DOHH2 (cell line): ENCODE results near the gene CD1D.

ENCODE experiments used
- H3F3A ChIP-seq: fragments of 200-600 bp; sonication (generic), shearing (Covaris generic); 2 replicates; pipeline ENCODE4 v1.6.0; 2016; ENCODE audit warnings: antibody characterized with exemption, mild to moderate bottlenecking; ENCODE audit not compliant: control insufficient read depth, insufficient read depth
- H3K27ac ChIP-seq: fragments of 200-600 bp; sonication (generic); 2 replicates; pipeline ENCODE4 v1.5.1; 2014; ENCODE audit warnings: low read depth, mild to moderate bottlenecking, low read length, moderate library complexity
- H3K27me3 ChIP-seq: fragments of 200-600 bp; sonication (generic); 2 replicates; pipeline ENCODE4 v1.6.1; 2014; ENCODE audit warnings: mild to moderate bottlenecking, low read length, mixed read lengths; ENCODE audit not compliant: control insufficient read depth
- H3K36me3 ChIP-seq: fragments of 200-600 bp; sonication (generic); 2 replicates; pipeline ENCODE4 v1.6.1; 2014; ENCODE audit warnings: mild to moderate bottlenecking, low read length, moderate library complexity, mixed read lengths; ENCODE audit not compliant: control insufficient read depth
- H3K4me1 ChIP-seq: fragments of 200-600 bp; sonication (generic); 2 replicates; pipeline ENCODE4 v1.6.1; 2014; ENCODE audit warnings: mild to moderate bottlenecking, low read length, mixed read lengths; ENCODE audit not compliant: control insufficient read depth
- H3K4me2 ChIP-seq: fragments of 200-600 bp; sonication (generic); 2 replicates; pipeline ENCODE4 v1.6.0; 2014; ENCODE audit warnings: mild to moderate bottlenecking, low read length, moderate library complexity
- H3K4me3 ChIP-seq: fragments of 200-600 bp; sonication (generic); 2 replicates; pipeline ENCODE4 v1.5.1; 2014; ENCODE audit warnings: mild to moderate bottlenecking, low read length, mixed read lengths
- H3K79me2 ChIP-seq: fragments of 200-600 bp; sonication (generic); 2 replicates; pipeline ENCODE4 v1.6.1; 2014; ENCODE audit warnings: mild to moderate bottlenecking, low read length, mixed read lengths; ENCODE audit not compliant: control insufficient read depth
- H3K9me2 ChIP-seq: fragments of 200-600 bp; sonication (generic); replicated peaks from 2 replicates; pipeline ENCODE4 v1.6.1; 2014; ENCODE audit warnings: mild to moderate bottlenecking, low read length, mixed read lengths; ENCODE audit not compliant: control insufficient read depth
- H3K9me3 ChIP-seq: fragments of 200-600 bp; sonication (generic); 2 replicates; pipeline ENCODE4 v1.6.1; 2014; ENCODE audit warnings: antibody characterized with exemption, low read length, mixed read lengths; ENCODE audit not compliant: control insufficient read depth, insufficient read depth
- H4K20me1 ChIP-seq: fragments of 200-600 bp; sonication (generic); 2 replicates; pipeline ENCODE4 v1.6.0; 2014; ENCODE audit warnings: low read depth, mild to moderate bottlenecking, antibody characterized with exemption, low read length, moderate library complexity; ENCODE audit not compliant: control insufficient read depth, insufficient read depth
- EZH2phosphoT487 ChIP-seq: fragments of 200-600 bp; sonication (generic); IDR thresholded peaks from 2 replicates; pipeline ENCODE4 v1.6.1; 2017; ENCODE audit warnings: borderline replicate concordance, mild to moderate bottlenecking, antibody characterized with exemption, low read length, moderate library complexity, mixed read lengths
- TF ChIP-seq, protein P1 (sequence below): fragments of 200-600 bp; sonication (generic); IDR thresholded peaks from one replicate; pipeline ENCODE4 v1.5.1; 2014; ENCODE audit warnings: antibody characterized with exemption, mild to moderate bottlenecking, low read depth, low read length; ENCODE audit not compliant: poor library complexity, severe bottlenecking

The CD1D gene

DNA sequence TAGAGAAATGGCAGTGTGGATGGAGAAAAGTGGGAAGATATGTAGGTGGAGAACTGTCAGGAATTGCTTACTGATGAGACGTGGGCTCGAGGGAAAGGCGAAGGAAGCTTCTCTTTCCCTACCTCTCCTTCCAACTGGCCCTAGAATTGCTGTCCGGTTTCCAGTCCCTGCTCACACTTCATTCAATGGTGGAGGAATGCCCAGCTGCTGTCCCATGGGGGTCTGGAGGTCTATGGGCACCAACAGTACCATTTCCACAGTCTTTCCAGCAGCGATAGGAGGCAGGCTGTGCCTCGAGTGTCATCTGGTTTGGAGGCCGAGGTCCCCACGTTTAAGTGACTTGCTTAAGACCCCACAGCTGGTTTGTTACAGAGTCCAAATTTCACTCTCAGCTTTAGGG is 31.5 kb upstream of the CD1D start:
- Histone ChIP-seq H3K4me3 (peak overlapping the region; percentile 70), H3K9me3 (peaks cover 10% of the 10 kb centered on the region; the same call in 1 of the 2 replicates), H3K4me1 (peaks cover 37% of the 10 kb centered on the region), H3K4me2 (peak overlapping the region; percentile 58), H3K79me2 (no peaks in the 10 kb centered on the region), H3K27me3 (no peaks in the 10 kb centered on the region), H3K27ac (0 out of 2 replicates have a peak overlapping the region, but pooled peaks have one; percentile 4), H3F3A (peaks cover 10% of the 10 kb centered on the region), H3K9me2 (no peaks in the 10 kb centered on the region), H3K36me3 (no peaks in the 10 kb centered on the region), H4K20me1 (no peaks in the 10 kb centered on the region)
- TF ChIP-seq EZH2phosphoT487, result no peak
- TF ChIP-seq, protein P1, sequence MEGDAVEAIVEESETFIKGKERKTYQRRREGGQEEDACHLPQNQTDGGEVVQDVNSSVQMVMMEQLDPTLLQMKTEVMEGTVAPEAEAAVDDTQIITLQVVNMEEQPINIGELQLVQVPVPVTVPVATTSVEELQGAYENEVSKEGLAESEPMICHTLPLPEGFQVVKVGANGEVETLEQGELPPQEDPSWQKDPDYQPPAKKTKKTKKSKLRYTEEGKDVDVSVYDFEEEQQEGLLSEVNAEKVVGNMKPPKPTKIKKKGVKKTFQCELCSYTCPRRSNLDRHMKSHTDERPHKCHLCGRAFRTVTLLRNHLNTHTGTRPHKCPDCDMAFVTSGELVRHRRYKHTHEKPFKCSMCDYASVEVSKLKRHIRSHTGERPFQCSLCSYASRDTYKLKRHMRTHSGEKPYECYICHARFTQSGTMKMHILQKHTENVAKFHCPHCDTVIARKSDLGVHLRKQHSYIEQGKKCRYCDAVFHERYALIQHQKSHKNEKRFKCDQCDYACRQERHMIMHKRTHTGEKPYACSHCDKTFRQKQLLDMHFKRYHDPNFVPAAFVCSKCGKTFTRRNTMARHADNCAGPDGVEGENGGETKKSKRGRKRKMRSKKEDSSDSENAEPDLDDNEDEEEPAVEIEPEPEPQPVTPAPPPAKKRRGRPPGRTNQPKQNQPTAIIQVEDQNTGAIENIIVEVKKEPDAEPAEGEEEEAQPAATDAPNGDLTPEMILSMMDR, result no peak

DNA sequence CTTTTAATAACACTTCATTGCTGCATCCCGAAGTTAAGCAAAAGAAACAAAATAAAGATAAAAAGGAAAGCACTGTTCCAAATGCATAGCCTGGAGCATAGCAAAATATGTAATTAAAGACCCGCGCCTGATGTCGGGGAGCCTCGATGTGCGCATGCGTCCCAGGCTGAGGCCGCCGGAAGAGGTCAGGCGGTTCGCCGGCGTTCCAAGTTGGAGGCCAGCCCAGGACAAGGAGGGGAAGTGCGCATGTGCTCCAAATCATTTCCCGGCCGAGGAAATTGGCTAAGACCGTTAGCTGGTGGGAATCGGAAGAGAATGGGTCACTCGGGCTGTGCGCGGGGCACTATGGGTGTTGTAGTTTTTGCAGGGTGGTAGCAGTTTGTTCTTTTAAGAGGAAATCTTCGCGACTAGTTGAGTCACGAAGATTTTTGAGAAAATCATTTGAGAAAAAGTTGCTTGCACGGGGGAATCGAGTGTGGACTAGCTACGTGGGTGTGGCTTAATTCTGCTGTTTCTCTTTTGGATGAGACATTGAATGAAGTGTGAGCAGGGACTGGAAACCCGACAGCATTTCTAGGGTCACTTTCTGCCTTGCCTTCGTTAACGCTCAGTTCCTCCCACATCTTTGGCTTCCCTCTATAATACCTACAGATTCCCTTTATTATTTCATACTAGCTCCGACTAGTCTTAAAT is 31.0 kb upstream of the CD1D start:
- no peaks in the 10 kb centered on the region for H4K20me1 ChIP-seq
- TF ChIP-seq EZH2phosphoT487, result no peak
- TF ChIP-seq, protein P1, result no peak
- H3F3A ChIP-seq, result peaks cover 10% of the 10 kb centered on the region
- H3K9me2 ChIP-seq, result no peaks in the 10 kb centered on the region
- no peaks in the 10 kb centered on the region for H3K27me3 ChIP-seq
- peak overlapping the region; percentile 58 for H3K4me2 ChIP-seq
- H3K9me3 ChIP-seq, result peaks cover 10% of the 10 kb centered on the region; the same call in 1 of the 2 replicates
- no peaks in the 10 kb centered on the region for H3K36me3 ChIP-seq
- H3K27ac ChIP-seq, result 0 out of 2 replicates have a peak overlapping the region, but pooled peaks have one; percentile 4
- H3K79me2 ChIP-seq, result no peaks in the 10 kb centered on the region
- H3K4me1 ChIP-seq, result peaks cover 42% of the 10 kb centered on the region
- H3K4me3 ChIP-seq, result peak overlapping the region; percentile 70

DNA sequence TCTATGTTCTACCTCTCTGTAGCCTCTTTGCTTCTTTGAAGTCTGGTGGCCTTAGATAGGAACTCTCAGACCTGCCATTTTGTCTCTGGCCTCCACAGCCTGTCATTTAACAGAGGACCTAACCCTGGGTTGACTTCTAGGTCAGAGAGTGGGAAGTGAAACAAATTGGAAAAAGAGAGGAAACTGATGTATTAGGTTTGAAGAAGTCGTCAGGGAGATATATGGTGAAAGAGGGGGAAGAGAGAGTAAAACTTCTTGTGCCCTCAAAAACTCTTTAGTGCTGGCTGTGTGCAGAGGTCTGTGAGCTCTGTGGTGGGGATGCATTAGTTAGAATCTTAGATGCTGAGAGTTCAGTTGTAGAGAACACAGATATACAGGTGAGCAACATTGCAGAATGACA is 30.2 kb upstream of the CD1D start:
- Histone ChIP-seq H3K4me2 (peak overlapping the region; percentile 58), H3F3A (peaks cover 10% of the 10 kb centered on the region), H3K36me3 (no peaks in the 10 kb centered on the region), H3K79me2 (no peaks in the 10 kb centered on the region), H3K4me1 (peaks cover 42% of the 10 kb centered on the region), H3K9me2 (no peaks in the 10 kb centered on the region), H3K4me3 (peak overlapping the region; percentile 70), H3K27ac (no peak overlapping the region), H3K9me3 (peaks cover 10% of the 10 kb centered on the region; the same call in 1 of the 2 replicates), H3K27me3 (no peaks in the 10 kb centered on the region), H4K20me1 (no peaks in the 10 kb centered on the region)
- TF ChIP-seq EZH2phosphoT487, result no peak
- TF ChIP-seq, protein P1, result no peak
